Tibial artery (tissue), 4 donors: ENCODE results near the gene POLR2E.

Experiments
- DNase-seq, 2 donors: peaks; one replicate each; pipeline ENCODE4 v3.0.0-alpha.2; 2019
- H3K27ac ChIP-seq, 2 donors: fragments of 200-600 bp; sonication (generic) in 1 of 2; 1 replicate in 1 of 2; 2 replicates in 1 of 2; pipeline ENCODE4 v1.5.1; 2018 to 2019; ENCODE audit warnings: mild to moderate bottlenecking in 1 of 2
- H3K27me3 ChIP-seq, 2 donors: fragments of 200-600 bp; sonication (generic) in 1 of 2; one replicate each; pipeline versions ENCODE4 v1.5.1 to v1.6.0; 2016 to 2019
- H3K36me3 ChIP-seq, 3 donors: fragments of 200-600 bp; sonication (generic) in 2 of 3; one replicate each; pipeline ENCODE4 v1.5.1; 2016 to 2019; ENCODE audit warnings: mild to moderate bottlenecking in 2 of 3
- H3K4me1 ChIP-seq, 4 donors: fragments of 200-600 bp; sonication (generic) in 2 of 4; 1 replicate in 3 of 4; 2 replicates in 1 of 4; pipeline ENCODE4 v1.5.1; 2016 to 2019
- H3K4me3 ChIP-seq, 2 donors: fragments of 200-600 bp; sonication (generic) in 1 of 2; 1 replicate in 1 of 2; 2 replicates in 1 of 2; pipeline ENCODE4 v1.5.1; 2018 to 2019; ENCODE audit warnings: mild to moderate bottlenecking in 2 of 2
- H3K9me3 ChIP-seq, 3 donors: fragments of 200-600 bp; sonication (generic) in 1 of 3; one replicate each; pipeline ENCODE4 v1.5.1; 2016 to 2019
- CTCF ChIP-seq, 2 experiments: fragments of 200-600 bp in 1 of 2; fragments of 450-650 bp in 1 of 2; IDR thresholded peaks; one replicate each; pipeline ENCODE4 v1.5.1; 2017 to 2019; ENCODE audit warnings: antibody characterized with exemption in 2 of 2, mild to moderate bottlenecking in 1 of 2, moderate library complexity in 1 of 2
- intact Hi-C: fragments of 100-400 bp; cut with DNase I; formaldehyde crosslinking; loops from one replicate; pipeline ENCODE4 v1.15.0; 2023; ENCODE audit warnings: low total_unique reads

Gene POLR2E

GRCh38 chr19:1139126-1139525 lies 44.0 kb upstream of the POLR2E start:
- H3K27me3 ChIP-seq: no peaks in the 10 kb centered on the region
- no peak overlapping the region for H3K4me3 ChIP-seq
- intact Hi-C loops: no loop called here
- peaks cover 6 to 66% (median 39%) of the 10 kb centered on the region in 3 donors for H3K36me3 ChIP-seq
- H3K27ac ChIP-seq: no peak overlapping the region
- TF ChIP-seq CTCF (IDR thresholded peaks at IDR 0.05): no peak
- no peaks in the 10 kb centered on the region for H3K9me3 ChIP-seq
- no peak for DNase-seq
- peaks cover 0 to 17% (median 0%) of the 10 kb centered on the region in 4 donors for H3K4me1 ChIP-seq

DNA sequence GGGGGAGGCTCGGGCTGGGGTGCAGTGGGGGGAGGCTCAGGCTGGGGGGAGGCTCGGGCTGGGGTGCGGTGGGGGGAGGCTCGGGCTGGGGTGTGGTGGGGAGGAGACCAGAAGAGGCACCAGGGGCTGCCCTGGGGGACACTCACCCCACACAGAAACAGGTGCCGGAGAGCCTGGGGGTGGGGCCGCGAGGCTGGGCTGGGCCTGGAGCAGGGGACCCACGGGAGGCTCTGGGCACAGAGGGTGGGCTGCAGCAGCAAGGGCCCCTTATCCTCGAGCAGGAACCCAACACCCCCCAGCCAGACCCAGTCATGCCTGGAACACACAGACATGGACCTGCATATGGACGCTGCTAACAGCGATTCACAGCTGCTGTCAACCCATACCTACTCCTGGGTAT lies 42.9 kb upstream of the POLR2E start:
- H3K4me1 ChIP-seq: peaks cover 0 to 23% (median 5%) of the 10 kb centered on the region in 4 donors
- intact Hi-C loops: no loop called here
- no peak for DNase-seq

GRCh38 chr19:1136621-1137317 lies 41.6 kb upstream of the POLR2E start:
- H3K27ac ChIP-seq: no peak overlapping the region
- no peak overlapping the region for H3K4me3 ChIP-seq

More for the DNA sequence above, 42.9 kb upstream of the POLR2E start:
- Histone ChIP-seq H3K27ac (no peak overlapping the region), H3K36me3 (peaks cover 0 to 56% (median 29%) of the 10 kb centered on the region in 3 donors), H3K27me3 (no peaks in the 10 kb centered on the region), H3K9me3 (no peaks in the 10 kb centered on the region), H3K4me3 (no peak overlapping the region)
- no peak for TF ChIP-seq CTCF (IDR thresholded peaks at IDR 0.05)

GRCh38 chr19:1136201-1136600 lies 41.0 kb upstream of the POLR2E start:
- Histone ChIP-seq H3K36me3 (peaks cover 0 to 38% (median 18%) of the 10 kb centered on the region in 3 donors), H3K4me3 (no peak overlapping the region), H3K9me3 (no peaks in the 10 kb centered on the region), H3K27me3 (no peaks in the 10 kb centered on the region), H3K27ac (no peak overlapping the region), H3K4me1 (peaks cover 0 to 39% (median 22%) of the 10 kb centered on the region in 4 donors)
- no peak for DNase-seq
- no peak for TF ChIP-seq CTCF (IDR thresholded peaks at IDR 0.05)
- intact Hi-C loops: no loop called here

More at GRCh38 chr19:1136621-1137317, 41.6 kb upstream of the POLR2E start:
- intact Hi-C loops: no loop called here
- H3K4me1 ChIP-seq: peaks cover 0 to 35% (median 18%) of the 10 kb centered on the region in 4 donors
- H3K36me3 ChIP-seq: peaks cover 0 to 44% (median 18%) of the 10 kb centered on the region in 3 donors
- no peak for DNase-seq
- no peak for TF ChIP-seq CTCF (IDR thresholded peaks at IDR 0.05)
- H3K9me3 ChIP-seq: no peaks in the 10 kb centered on the region
- no peaks in the 10 kb centered on the region for H3K27me3 ChIP-seq

DNA sequence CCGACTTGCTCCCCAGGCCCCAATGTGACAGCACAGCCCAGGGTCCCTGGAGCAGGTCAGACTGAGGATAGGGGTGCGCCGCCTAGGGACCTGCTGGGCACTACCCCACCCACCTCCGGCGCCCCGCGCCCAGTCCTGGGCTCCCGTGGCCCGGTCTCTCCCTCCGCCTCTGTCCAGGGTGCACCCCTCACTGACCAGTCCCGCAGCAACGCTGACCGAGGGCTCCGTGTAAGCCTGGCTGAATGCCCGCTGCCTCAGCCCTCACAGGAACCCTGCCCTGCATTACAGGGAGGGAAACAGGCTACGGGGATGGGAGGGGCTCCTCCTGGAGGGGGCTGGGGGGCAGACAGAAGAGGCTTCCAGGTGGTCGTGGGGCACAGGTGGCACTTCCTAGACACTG lies 40.3 kb upstream of the POLR2E start:
- no peak for TF ChIP-seq CTCF (IDR thresholded peaks at IDR 0.05)
- no peak for DNase-seq
- no peak overlapping the region for H3K4me3 ChIP-seq
- H3K36me3 ChIP-seq: peaks cover 0 to 31% (median 15%) of the 10 kb centered on the region in 3 donors
- no peaks in the 10 kb centered on the region for H3K27me3 ChIP-seq
- H3K9me3 ChIP-seq: no peaks in the 10 kb centered on the region
- H3K4me1 ChIP-seq: peaks cover 0 to 47% (median 29%) of the 10 kb centered on the region in 4 donors
- intact Hi-C loops: no loop called here
- H3K27ac ChIP-seq: no peak overlapping the region
